ENCODE results near the gene SORBS1. TPM values are rescaled to one million over a fixed set of nuclear protein-coding genes. Genes with fewer than 3 reads are reported as not detected.

The SORBS1 gene
- total RNA-seq, 4 donors from 2014 or later = 21.5 to 65.8 (median 30.1) TPM

DNA sequence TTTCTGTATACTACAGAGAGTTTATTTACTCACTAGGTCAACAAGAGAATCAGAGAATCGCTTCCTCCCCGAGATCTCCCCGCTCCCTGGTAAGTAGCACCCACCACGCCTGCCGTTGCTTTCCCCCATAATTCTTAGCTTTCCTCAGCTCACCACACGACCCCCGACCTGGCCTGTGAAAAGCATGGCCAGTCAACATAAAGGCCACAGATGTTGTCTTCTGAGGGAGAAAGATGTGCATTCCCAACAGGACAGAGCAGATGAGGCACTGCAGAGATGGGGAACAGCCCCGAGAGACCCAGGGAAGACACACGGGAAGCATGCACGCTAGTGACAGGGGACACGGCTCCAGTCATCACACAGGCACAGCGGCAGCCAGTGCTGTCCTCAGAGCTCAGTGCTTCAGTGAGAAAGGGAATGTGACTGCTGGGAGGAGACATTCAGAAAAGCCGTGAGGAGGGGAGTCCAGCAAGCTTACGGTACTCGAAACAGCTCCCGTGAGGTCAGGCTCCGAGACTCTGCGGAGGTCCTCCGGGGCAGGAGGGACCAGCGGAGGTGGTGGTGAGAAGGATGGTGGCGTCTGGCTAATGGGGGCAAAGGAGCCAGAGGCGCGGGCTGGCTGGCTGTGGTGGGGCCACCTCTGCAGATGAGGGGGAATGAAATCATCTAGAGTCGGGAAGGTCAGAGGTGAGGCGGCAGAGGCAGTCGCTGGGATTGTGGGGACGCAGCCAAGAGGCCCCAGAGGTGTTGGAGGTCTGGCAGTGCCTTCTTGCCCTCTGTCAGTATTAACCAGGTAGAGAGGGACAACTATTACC, 146.9 kb downstream of the SORBS1 start:
- H3K9me3 ChIP-seq = no peaks in the 10 kb centered on the region
- 83 to 89% methylated on average over 27 of the region's 27 CpGs for WGBS, 2 donors
- no peaks in the 10 kb centered on the region for H3K36me3 ChIP-seq
- H3K4me3 ChIP-seq (replicated peaks in 1 of 3) = no peak overlapping the region
- DNase-seq = no peak
- H3K4me1 ChIP-seq = peaks cover 4 to 12% of the 10 kb centered on the region in 2 donors
- TF ChIP-seq POLR2A (IDR thresholded peaks at IDR 0.05) = no peak
- TF ChIP-seq, protein P1, sequence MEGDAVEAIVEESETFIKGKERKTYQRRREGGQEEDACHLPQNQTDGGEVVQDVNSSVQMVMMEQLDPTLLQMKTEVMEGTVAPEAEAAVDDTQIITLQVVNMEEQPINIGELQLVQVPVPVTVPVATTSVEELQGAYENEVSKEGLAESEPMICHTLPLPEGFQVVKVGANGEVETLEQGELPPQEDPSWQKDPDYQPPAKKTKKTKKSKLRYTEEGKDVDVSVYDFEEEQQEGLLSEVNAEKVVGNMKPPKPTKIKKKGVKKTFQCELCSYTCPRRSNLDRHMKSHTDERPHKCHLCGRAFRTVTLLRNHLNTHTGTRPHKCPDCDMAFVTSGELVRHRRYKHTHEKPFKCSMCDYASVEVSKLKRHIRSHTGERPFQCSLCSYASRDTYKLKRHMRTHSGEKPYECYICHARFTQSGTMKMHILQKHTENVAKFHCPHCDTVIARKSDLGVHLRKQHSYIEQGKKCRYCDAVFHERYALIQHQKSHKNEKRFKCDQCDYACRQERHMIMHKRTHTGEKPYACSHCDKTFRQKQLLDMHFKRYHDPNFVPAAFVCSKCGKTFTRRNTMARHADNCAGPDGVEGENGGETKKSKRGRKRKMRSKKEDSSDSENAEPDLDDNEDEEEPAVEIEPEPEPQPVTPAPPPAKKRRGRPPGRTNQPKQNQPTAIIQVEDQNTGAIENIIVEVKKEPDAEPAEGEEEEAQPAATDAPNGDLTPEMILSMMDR (IDR thresholded peaks at IDR 0.05) = no peak
- peak overlapping the region in 2 of 3 donors; percentile 17 to 33 for H3K27ac ChIP-seq
- intact Hi-C loops (cut with DNase I) = no loop called here
- H3K27me3 ChIP-seq = no peaks in the 10 kb centered on the region

- Histone ChIP-seq H3K4me1 (peaks cover 11 to 17% of the 10 kb centered on the region in 2 donors), H3K27ac (no peak overlapping the region), H3K36me3 (no peaks in the 10 kb centered on the region), H3K9me3 (no peaks in the 10 kb centered on the region), H3K27me3 (no peaks in the 10 kb centered on the region), H3K4me3 (replicated peaks in 1 of 3) (no peak overlapping the region)
- intact Hi-C loops (cut with DNase I) = no loop called here
- TF ChIP-seq POLR2A (IDR thresholded peaks at IDR 0.05) = no peak
- TF ChIP-seq, protein P1 (IDR thresholded peaks at IDR 0.05) = no peak
- WGBS, 2 donors = 87 to 88% methylated on average over 5 of the region's 5 CpGs
- no peak for DNase-seq
Measured at GRCh38 chr10:95413588-95413987, 147.6 kb downstream of the SORBS1 start.

- Histone ChIP-seq H3K27ac (no peak overlapping the region), H3K9me3 (no peaks in the 10 kb centered on the region), H3K4me3 (replicated peaks in 1 of 3) (no peak overlapping the region), H3K4me1 (peaks cover 27 to 34% of the 10 kb centered on the region in 2 donors), H3K36me3 (no peaks in the 10 kb centered on the region), H3K27me3 (no peaks in the 10 kb centered on the region)
- intact Hi-C loops (cut with DNase I) = no loop called here
- WGBS, 2 donors = 89 to 90% methylated on average over 4 of the region's 4 CpGs
- TF ChIP-seq, protein P1 (IDR thresholded peaks at IDR 0.05) = no peak
- no peak for TF ChIP-seq POLR2A (IDR thresholded peaks at IDR 0.05)
- no peak for DNase-seq
Measured at GRCh38 chr10:95411635-95412034, 149.5 kb downstream of the SORBS1 start.

GRCh38 chr10:95408983-95409873, 151.9 kb downstream of the SORBS1 start:
- DNase-seq = no peak
- 58 to 62% methylated on average over 3 of the region's 3 CpGs for WGBS, 2 donors
- Histone ChIP-seq H3K9me3 (no peaks in the 10 kb centered on the region), H3K4me1 (peaks cover 27 to 29% of the 10 kb centered on the region in 2 donors), H3K27me3 (no peaks in the 10 kb centered on the region), H3K36me3 (no peaks in the 10 kb centered on the region), H3K27ac (peak overlapping the region; percentile 2 to 71 (median 33)), H3K4me3 (replicated peaks in 1 of 3) (no peak overlapping the region)
- intact Hi-C loops (cut with DNase I) = no loop called here
- TF ChIP-seq POLR2A (IDR thresholded peaks at IDR 0.05) = no peak
- TF ChIP-seq, protein P1 (IDR thresholded peaks at IDR 0.05) = no peak
